NCI-H526 treated with DMSO at 0.1 percent for 48 hours (cell line): ENCODE measurements around the gene MGAT5B.
"Not testable (repeated sequence)": the region's sequence is repeated elsewhere in the genome, so short reads cannot be mapped to it uniquely, and the experiment has no call there.

Source experiments
- DNase-seq: peaks from one replicate; lab custom pipeline; 2025; lab: John Stamatoyannopoulos, UW

The MGAT5B gene

GRCh38 chr17:76847031-76847430 is 21.2 kb upstream of the MGAT5B start:
- DNase-seq, result no peak

- DNase-seq, result no peak
Measured at GRCh38 chr17:76848670-76849069, 19.5 kb upstream of the MGAT5B start.

- not testable (repeated sequence) for DNase-seq
Measured at GRCh38 chr17:76849160-76849559, 19.0 kb upstream of the MGAT5B start.

- no peak for DNase-seq
Measured at GRCh38 chr17:76852843-76853242, 15.4 kb upstream of the MGAT5B start.

- no peak for DNase-seq
Measured at GRCh38 chr17:76855105-76855504, 13.1 kb upstream of the MGAT5B start.

GRCh38 chr17:76862079-76862478 is 6.1 kb upstream of the MGAT5B start:
- no peak for DNase-seq

GRCh38 chr17:76862494-76862893 is 5.7 kb upstream of the MGAT5B start:
- DNase-seq, result no peak

GRCh38 chr17:76864024-76864423 is 4.2 kb upstream of the MGAT5B start:
- DNase-seq, result no peak

GRCh38 chr17:76865174-76865573 is 3.0 kb upstream of the MGAT5B start:
- no peak for DNase-seq

- no peak for DNase-seq
Measured at GRCh38 chr17:76866203-76866602, 2.0 kb upstream of the MGAT5B start.

- DNase-seq, result no peak
Measured at GRCh38 chr17:76866774-76867577, 1.2 kb upstream of the MGAT5B start.

- no peak for DNase-seq
Measured at GRCh38 chr17:76867578-76868175, 527 bp upstream of the MGAT5B start.

- no peak for DNase-seq
Measured at GRCh38 chr17:76868669-76869495, 678 bp downstream of the MGAT5B start.

GRCh38 chr17:76869496-76870376 is 1.5 kb downstream of the MGAT5B start:
- no peak for DNase-seq

- DNase-seq, result no peak
Measured at GRCh38 chr17:76870377-76870714, 2.1 kb downstream of the MGAT5B start.

GRCh38 chr17:76871668-76872067 is 3.5 kb downstream of the MGAT5B start:
- no peak for DNase-seq

- DNase-seq, result no peak
Measured at GRCh38 chr17:76872221-76872873, 4.1 kb downstream of the MGAT5B start.

GRCh38 chr17:76872874-76873221 is 4.6 kb downstream of the MGAT5B start:
- no peak for DNase-seq

GRCh38 chr17:76873856-76874255 is 5.7 kb downstream of the MGAT5B start:
- DNase-seq, result no peak

GRCh38 chr17:76877437-76877836 is 9.2 kb downstream of the MGAT5B start:
- DNase-seq, result no peak

GRCh38 chr17:76878568-76878967 is 10.4 kb downstream of the MGAT5B start:
- no peak for DNase-seq

- no peak for DNase-seq
Measured at GRCh38 chr17:76879254-76879653, 11.1 kb downstream of the MGAT5B start.
